H1 (cell line): ENCODE results near the gene FAM53B. TPM values are rescaled to one million over a fixed set of nuclear protein-coding genes. Genes with fewer than 3 reads are reported as not detected.

Experiments
- CTCF ChIA-PET: fragments of 300-600 bp; sonication (Branson Sonifier 250); formaldehyde crosslinking; loops from one replicate; lab custom pipeline; 2021; ENCODE audit not compliant: partially characterized antibody; lab: Charles Lee
- POLR2A ChIA-PET: fragments of 300-600 bp; sonication (Branson Sonifier 250); formaldehyde crosslinking; loops from one replicate; lab custom pipeline; 2021; ENCODE audit warnings: inconsistent platforms; ENCODE audit not compliant: partially characterized antibody; lab: Charles Lee
- DNase-seq, 2 experiments: peaks; one replicate each; pipeline versions ENCODE4 v3.0.0 to v3.0.0-alpha.2; 2010 to 2022; ENCODE audit warnings: low spot score in 2 of 2, low read depth in 1 of 2, mixed read lengths in 1 of 2
- FAIRE-seq: peaks from 2 replicates; lab custom pipeline; 2011; peaks lifted over from hg19 to GRCh38; lab: Jason Lieb, UNC
- H2AFZ ChIP-seq: 2 replicates; pipeline ENCODE4 v1.8.1; 2012; ENCODE audit warnings: low read length, inconsistent platforms
- H2AK5ac ChIP-seq: 2 replicates; pipeline ENCODE4 v1.6.1; 2013; ENCODE audit warnings: low read depth, low read length
- H2BK120ac ChIP-seq: replicated peaks from 2 replicates; pipeline ENCODE3; 2013; ENCODE audit warnings: low read depth, low read length, inconsistent platforms
- H2BK12ac ChIP-seq: 2 replicates; pipeline ENCODE4 v1.6.1; 2013; ENCODE audit warnings: low read depth, low read length
- H2BK15ac ChIP-seq: 2 replicates; pipeline ENCODE4 v1.6.1; 2013; ENCODE audit warnings: low read length
- H2BK20ac ChIP-seq: 2 replicates; pipeline ENCODE4 v1.6.1; 2013; ENCODE audit warnings: low read length
- H2BK5ac ChIP-seq: 2 replicates; pipeline ENCODE4 v1.6.1; 2013; ENCODE audit warnings: low read depth, low read length
- H3K14ac ChIP-seq: 2 replicates; pipeline ENCODE4 v1.6.1; 2013; ENCODE audit warnings: inconsistent platforms; ENCODE audit not compliant: insufficient read length
- H3K18ac ChIP-seq: 2 replicates; pipeline ENCODE4 v1.6.1; 2013; ENCODE audit warnings: low read length; ENCODE audit errors: extremely low read depth
- H3K23ac ChIP-seq: 2 replicates; pipeline ENCODE4 v1.6.1; 2013; ENCODE audit warnings: inconsistent platforms; ENCODE audit not compliant: insufficient read length
- H3K23me2 ChIP-seq: 2 replicates; pipeline ENCODE4 v1.6.1; 2013; ENCODE audit warnings: low read depth, low read length
- H3K27ac ChIP-seq: 2 replicates; pipeline ENCODE4 v1.6.1; 2011; ENCODE audit warnings: low read depth, low read length, inconsistent platforms
- H3K27me3 ChIP-seq, 4 experiments: replicated peaks in 1 of 4; 1 replicate in 1 of 4; 2 replicates in 3 of 4; pipeline versions ENCODE4 v1.6.1 to v1.8.1; 2011 to 2013; ENCODE audit warnings: low read length in 3 of 4, mild to moderate bottlenecking in 3 of 4, inconsistent platforms in 2 of 4, mixed read lengths in 2 of 4, moderate library complexity in 1 of 4; ENCODE audit not compliant: control insufficient read depth in 3 of 4, insufficient read depth in 3 of 4; ENCODE audit errors: extremely low read depth in 1 of 4
- H3K36me3 ChIP-seq, 4 experiments: 2 replicates each; pipeline versions ENCODE4 v1.6.1 to v1.8.1; 2011 to 2013; ENCODE audit warnings: mild to moderate bottlenecking in 4 of 4, low read length in 3 of 4, moderate library complexity in 2 of 4, control low read depth in 1 of 4, inconsistent platforms in 1 of 4; ENCODE audit not compliant: insufficient read depth in 4 of 4, control insufficient read depth in 2 of 4
- H3K4ac ChIP-seq: replicated peaks from 2 replicates; pipeline ENCODE3; 2013; ENCODE audit warnings: low read length, low read depth, mixed read lengths, inconsistent platforms; ENCODE audit not compliant: insufficient read length
- H3K4me1 ChIP-seq, 4 experiments: replicated peaks in 1 of 4; 1 replicate in 1 of 4; 2 replicates in 3 of 4; pipeline versions ENCODE4 v1.6.1 to v1.8.1; 2011 to 2013; ENCODE audit warnings: low read length in 3 of 4, inconsistent platforms in 2 of 4, mixed read lengths in 1 of 4; ENCODE audit not compliant: insufficient read depth in 4 of 4, control insufficient read depth in 3 of 4
- H3K4me2 ChIP-seq, 2 experiments: 2 replicates each; pipeline versions ENCODE4 v1.6.1 to v1.8.1; 2011 to 2013; ENCODE audit warnings: low read depth in 2 of 2, low read length in 2 of 2, control low read depth in 1 of 2, inconsistent platforms in 1 of 2, mild to moderate bottlenecking in 1 of 2; ENCODE audit not compliant: insufficient read depth in 1 of 2
- H3K4me3 ChIP-seq, 4 experiments: fragments of 200-600, 300-600 bp in 1 of 4; sonication (generic), shearing (Covaris generic), sonication (Bioruptor Twin) in 1 of 4; 2 replicates each; pipeline versions ENCODE4 v1.5.1 to v1.8.1; 2011 to 2016; ENCODE audit warnings: low read length in 4 of 4, low read depth in 3 of 4, control low read depth in 2 of 4, inconsistent platforms in 2 of 4, mild to moderate bottlenecking in 2 of 4, mixed read lengths in 1 of 4, moderate library complexity in 1 of 4; ENCODE audit not compliant: insufficient read depth in 2 of 4; ENCODE audit errors: extremely low read depth in 1 of 4
- H3K56ac ChIP-seq: replicated peaks from 2 replicates; pipeline ENCODE3; 2013; ENCODE audit warnings: low read depth, mild to moderate bottlenecking, mixed read lengths, low read length, inconsistent platforms; ENCODE audit not compliant: insufficient read length
- H3K79me1 ChIP-seq: 2 replicates; pipeline ENCODE4 v1.6.1; 2013; ENCODE audit warnings: low read depth, low read length, control low read depth
- H3K79me2 ChIP-seq, 2 experiments: 2 replicates each; pipeline versions ENCODE4 v1.6.1 to v1.8.1; 2012 to 2013; ENCODE audit warnings: low read length in 2 of 2, mild to moderate bottlenecking in 2 of 2, inconsistent platforms in 1 of 2; ENCODE audit not compliant: insufficient read depth in 2 of 2, control insufficient read depth in 1 of 2
- H3K9ac ChIP-seq, 4 experiments: replicated peaks in 1 of 4; 1 replicate in 1 of 4; 2 replicates in 3 of 4; pipeline versions ENCODE4 v1.6.1 to v1.8.1; 2011 to 2013; ENCODE audit warnings: low read depth in 3 of 4, low read length in 3 of 4, control low read depth in 2 of 4, mild to moderate bottlenecking in 2 of 4, moderate library complexity in 2 of 4, inconsistent platforms in 1 of 4; ENCODE audit errors: extremely low read depth in 1 of 4
- H3K9me3 ChIP-seq, 2 experiments: 2 replicates each; pipeline versions ENCODE4 v1.6.1 to v1.8.1; 2012 to 2013; ENCODE audit warnings: mild to moderate bottlenecking in 2 of 2, moderate library complexity in 2 of 2, control low read depth in 1 of 2, inconsistent platforms in 1 of 2, low read depth in 1 of 2, low read length in 1 of 2, mixed read lengths in 1 of 2; ENCODE audit not compliant: insufficient read depth in 2 of 2
- H4K20me1 ChIP-seq, 2 experiments: replicated peaks in 1 of 2; 2 replicates each; pipeline versions ENCODE3 to v1.8.1; 2011 to 2013; ENCODE audit warnings: inconsistent platforms in 2 of 2, low read length in 2 of 2, mild to moderate bottlenecking in 1 of 2; ENCODE audit not compliant: insufficient read depth in 2 of 2, control insufficient read depth in 1 of 2
- H4K5ac ChIP-seq: 2 replicates; pipeline ENCODE4 v1.6.1; 2013; ENCODE audit warnings: low read length, low read depth, mixed read lengths, inconsistent platforms; ENCODE audit not compliant: insufficient read length
- H4K8ac ChIP-seq: 2 replicates; pipeline ENCODE4 v1.8.0; 2013; ENCODE audit warnings: mild to moderate bottlenecking, moderate library complexity, low read length, inconsistent platforms; ENCODE audit not compliant: insufficient read depth; ENCODE audit errors: extremely low read depth
- H4K91ac ChIP-seq: replicated peaks from 2 replicates; pipeline ENCODE3; 2013; ENCODE audit warnings: low read length, mixed read lengths, inconsistent platforms; ENCODE audit not compliant: insufficient read length
- CHD2 ChIP-seq: IDR thresholded peaks from 2 replicates; pipeline ENCODE4 v1.6.1; 2012; ENCODE audit warnings: low read length, improper control_type of control experiment
- E2F6 ChIP-seq: IDR thresholded peaks from 2 replicates; pipeline ENCODE4 v1.6.1; 2012; ENCODE audit warnings: inconsistent platforms
- GABPA ChIP-seq: IDR thresholded peaks from 2 replicates; pipeline ENCODE4 v1.6.1; 2011; ENCODE audit warnings: mild to moderate bottlenecking, low read length, moderate library complexity, borderline replicate concordance; ENCODE audit not compliant: insufficient read depth
- KDM4A ChIP-seq: IDR thresholded peaks from one replicate; pipeline ENCODE4 v1.7.1; 2012; ENCODE audit warnings: low read depth, mild to moderate bottlenecking, moderate library complexity, low read length, inconsistent platforms; ENCODE audit not compliant: severe bottlenecking
- RBBP5 ChIP-seq: IDR thresholded peaks from 2 replicates; pipeline ENCODE4 v1.7.1; 2012; ENCODE audit warnings: low read depth, mild to moderate bottlenecking, inconsistent platforms, low read length, moderate library complexity, borderline replicate concordance
- SRF ChIP-seq: IDR thresholded peaks from 2 replicates; pipeline ENCODE4 v1.6.1; 2011; ENCODE audit warnings: mild to moderate bottlenecking, low read depth, low read length, moderate library complexity
- TBP ChIP-seq: IDR thresholded peaks from 2 replicates; pipeline ENCODE4 v1.6.1; 2011; ENCODE audit warnings: low read depth, low read length, improper control_type of control experiment
- WGBS, 2 experiments: shearing (Covaris generic) in 1 of 2; methylation state at CpG; one replicate each; pipeline versions ENCODE4 v1.1.6 to v1.1.7; 2013 to 2015; ENCODE audit warnings: low lambda C conversion rate in 2 of 2, mixed read lengths in 2 of 2, inconsistent platforms in 1 of 2, low coverage in 1 of 2, missing lambda C conversion rate in 1 of 2; ENCODE audit not compliant: insufficient replicate concordance in 2 of 2, insufficient coverage in 1 of 2, insufficient read length in 1 of 2; ENCODE audit errors: extremely low coverage in 1 of 2, missing lambda C conversion rate in 1 of 2; 5-methylcytosine and 5-hydroxymethylcytosine counted together
- polyA plus RNA-seq, 7 experiments: library from polyadenylated mRNA; depleted of rRNA in 3 of 7; stranded (reverse) in 5 of 7; unstranded in 2 of 7; fragments of >200 nt in 5 of 7; fragments of 200-250 nt in 2 of 7; gene quantifications; 1 replicate in 5 of 7; 2 replicates in 1 of 7; 4 replicates in 1 of 7; pipeline versions ENCODE4 v1.2.1 to v1.2.3, GENCODE V29; 2011 to 2013; ENCODE audit warnings: missing spikeins in 2 of 7, mixed read lengths in 2 of 7
- total RNA-seq: library from RNA; stranded (reverse); fragmentation: NEBNext Ultra II Directional; extraction: Animal tissue kit (Norgen Biotek cat#: 25700); gene quantifications from 2 replicates; pipeline ENCODE4 v1.2.1, GENCODE V29; 2021

FAM53B gene
- total and polyA plus RNA-seq, 2 of the 8 experiments (the other 6 are each of a cell fraction or from before 2014, with no cell fraction given), result 5.3 to 14.4 TPM

GRCh38 chr10:124712704-124713407 lies 31.3 kb downstream of the FAM53B start:
- H3K27ac ChIP-seq, result no peak overlapping the region
- no peak overlapping the region for H3K4me2 ChIP-seq
- H3K4me1 ChIP-seq, result peaks cover 3 to 12% (median 7%) of the 10 kb centered on the region in 4 experiments; a peak in 6 of 7 replicates
- H2BK20ac ChIP-seq, result no peak overlapping the region
- H4K8ac ChIP-seq, result no peak overlapping the region
- no peaks in the 10 kb centered on the region for H3K36me3 ChIP-seq
- peaks cover 2% of the 10 kb centered on the region for H3K79me1 ChIP-seq
- CTCF ChIA-PET, result interaction anchor here (0.9 to 2.7 kb wide), 8 partner anchors 12 to 322 kb away, joined by 3 to 11 read pairs (median 4); no protein-coding TSS in a partner anchor
- H3K4ac ChIP-seq, result no peak overlapping the region
- no peak overlapping the region for H3K9ac ChIP-seq
- no peak overlapping the region for H4K5ac ChIP-seq
- FAIRE-seq, result no peak
- no peak overlapping the region for H2BK120ac ChIP-seq
- no peaks in the 10 kb centered on the region for H3K9me3 ChIP-seq
- POLR2A ChIA-PET, result no interaction called here
- 94% methylated on average over 3 of the region's 5 CpGs; no CpG with 5 or more reads in 1 of the 2 experiments for WGBS, 2 experiments
- no peak overlapping the region for H3K56ac ChIP-seq
- peaks cover 5 to 8% of the 10 kb centered on the region in 2 experiments for H4K20me1 ChIP-seq
- H3K14ac ChIP-seq, result no peak overlapping the region
- H2BK15ac ChIP-seq, result no peak overlapping the region
- H2AFZ ChIP-seq, result no peak overlapping the region
- H3K23ac ChIP-seq, result no peak overlapping the region
- TF ChIP-seq RBBP5 (no peak), CHD2 (no peak), TBP (no peak), GABPA (no peak), E2F6 (no peak), KDM4A (no peak), SRF (no peak)
- TF ChIP-seq, all 59 proteins: peak for 0
- H2BK5ac ChIP-seq, result no peak overlapping the region
- H4K91ac ChIP-seq, result no peak overlapping the region
- H3K4me3 ChIP-seq, result no peak overlapping the region
- H2AK5ac ChIP-seq, result no peak overlapping the region
- no peaks in the 10 kb centered on the region for H3K27me3 ChIP-seq
- H3K23me2 ChIP-seq, result no peaks in the 10 kb centered on the region
- H2BK12ac ChIP-seq, result no peak overlapping the region
- H3K18ac ChIP-seq, result no peak overlapping the region
- DNase-seq, result no peak
- H3K79me2 ChIP-seq, result no peaks in the 10 kb centered on the region
